Measurements from ENCODE around the gene USP25.

GRCh38 chr21:15740383-15740782 is 10.6 kb downstream of the USP25 start:
- TF ChIP-seq CHD1 (IDR thresholded peaks at IDR 0.05; ENCODE audit: low read length) (no peak), ZNF263 (CRISPR knock-in tag; IDR thresholded peaks at IDR 0.05; ENCODE audit: borderline replicate concordance) (no peak), ZNF449 (CRISPR knock-in tag; IDR thresholded peaks at IDR 0.05) (no peak)
- TF ChIP-seq, protein P1, sequence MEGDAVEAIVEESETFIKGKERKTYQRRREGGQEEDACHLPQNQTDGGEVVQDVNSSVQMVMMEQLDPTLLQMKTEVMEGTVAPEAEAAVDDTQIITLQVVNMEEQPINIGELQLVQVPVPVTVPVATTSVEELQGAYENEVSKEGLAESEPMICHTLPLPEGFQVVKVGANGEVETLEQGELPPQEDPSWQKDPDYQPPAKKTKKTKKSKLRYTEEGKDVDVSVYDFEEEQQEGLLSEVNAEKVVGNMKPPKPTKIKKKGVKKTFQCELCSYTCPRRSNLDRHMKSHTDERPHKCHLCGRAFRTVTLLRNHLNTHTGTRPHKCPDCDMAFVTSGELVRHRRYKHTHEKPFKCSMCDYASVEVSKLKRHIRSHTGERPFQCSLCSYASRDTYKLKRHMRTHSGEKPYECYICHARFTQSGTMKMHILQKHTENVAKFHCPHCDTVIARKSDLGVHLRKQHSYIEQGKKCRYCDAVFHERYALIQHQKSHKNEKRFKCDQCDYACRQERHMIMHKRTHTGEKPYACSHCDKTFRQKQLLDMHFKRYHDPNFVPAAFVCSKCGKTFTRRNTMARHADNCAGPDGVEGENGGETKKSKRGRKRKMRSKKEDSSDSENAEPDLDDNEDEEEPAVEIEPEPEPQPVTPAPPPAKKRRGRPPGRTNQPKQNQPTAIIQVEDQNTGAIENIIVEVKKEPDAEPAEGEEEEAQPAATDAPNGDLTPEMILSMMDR (IDR thresholded peaks at IDR 0.05 in 2 of 3, conservative IDR thresholded peaks at IDR 0.05 in 1 of 3; ENCODE audit: insufficient read depth in 2 of 3, low read depth in 1 of 3, low read length in 3 of 3), result no peak
